Measurements from ENCODE around the gene COMMD9.

COMMD9 gene

GRCh38 chr11:36295926-36296325 is 6.7 kb upstream of the COMMD9 start, which contains the start of gene PRR5L:
TSS of gene PRR5L (plus strand) at chr11:36296288. CDS start at chr11:36401122, 104,834 bp downstream.
- DNase-seq: no peak

GRCh38 chr11:36292311-36292722 is 3.1 kb upstream of the COMMD9 start:
- no peak for DNase-seq

GRCh38 chr11:36288442-36289225 is 590 bp downstream of the COMMD9 start:
- DNase-seq: no peak

- DNase-seq: no peak
Observed at GRCh38 chr11:36282926-36283325, 6.3 kb downstream of the COMMD9 start.

- no peak for DNase-seq
Observed at GRCh38 chr11:36281850-36282249, 7.4 kb downstream of the COMMD9 start.

GRCh38 chr11:36280531-36280930 is 8.7 kb downstream of the COMMD9 start:
- DNase-seq: no peak

- no peak for DNase-seq
Observed at GRCh38 chr11:36278531-36279282, 10.5 kb downstream of the COMMD9 start.

GRCh38 chr11:36274414-36274813 is 14.8 kb downstream of the COMMD9 start:
- no peak for DNase-seq

- DNase-seq: no peak
Observed at GRCh38 chr11:36273110-36273509, 16.1 kb downstream of the COMMD9 start.

GRCh38 chr11:36271794-36272407 is 17.3 kb downstream of the COMMD9 start:
- DNase-seq: no peak

GRCh38 chr11:36270701-36271100 is 18.5 kb downstream of the COMMD9 start:
- DNase-seq: no peak

- DNase-seq: no peak
Observed at GRCh38 chr11:36268337-36268985, 20.8 kb downstream of the COMMD9 start.

- DNase-seq: no peak
Observed at GRCh38 chr11:36266767-36267166, 22.5 kb downstream of the COMMD9 start.

- peak; percentile 63 to 64 for DNase-seq
Observed at GRCh38 chr11:36265793-36266628, 23.2 kb downstream of the COMMD9 start.

- no peak for DNase-seq
Observed at GRCh38 chr11:36264973-36265344, 24.3 kb downstream of the COMMD9 start.

GRCh38 chr11:36264011-36264972 is 24.9 kb downstream of the COMMD9 start:
- no peak for DNase-seq

GRCh38 chr11:36261094-36261493 is 28.1 kb downstream of the COMMD9 start:
- DNase-seq: no peak

GRCh38 chr11:36258730-36259360 is 30.4 kb downstream of the COMMD9 start:
- peak in 1 of 2 donors; percentile 20 for DNase-seq

GRCh38 chr11:36257351-36257750 is 31.9 kb downstream of the COMMD9 start:
- DNase-seq: no peak

- no peak for DNase-seq
Observed at GRCh38 chr11:36254713-36255112, 34.5 kb downstream of the COMMD9 start.

GRCh38 chr11:36253238-36253637 is 36.0 kb downstream of the COMMD9 start:
- DNase-seq: no peak
